ENCODE measurements around the gene GRHL1.
A peak's percentile ranks its signal among the peaks of the same experiment; 100 is the strongest.

GRHL1 gene

DNA sequence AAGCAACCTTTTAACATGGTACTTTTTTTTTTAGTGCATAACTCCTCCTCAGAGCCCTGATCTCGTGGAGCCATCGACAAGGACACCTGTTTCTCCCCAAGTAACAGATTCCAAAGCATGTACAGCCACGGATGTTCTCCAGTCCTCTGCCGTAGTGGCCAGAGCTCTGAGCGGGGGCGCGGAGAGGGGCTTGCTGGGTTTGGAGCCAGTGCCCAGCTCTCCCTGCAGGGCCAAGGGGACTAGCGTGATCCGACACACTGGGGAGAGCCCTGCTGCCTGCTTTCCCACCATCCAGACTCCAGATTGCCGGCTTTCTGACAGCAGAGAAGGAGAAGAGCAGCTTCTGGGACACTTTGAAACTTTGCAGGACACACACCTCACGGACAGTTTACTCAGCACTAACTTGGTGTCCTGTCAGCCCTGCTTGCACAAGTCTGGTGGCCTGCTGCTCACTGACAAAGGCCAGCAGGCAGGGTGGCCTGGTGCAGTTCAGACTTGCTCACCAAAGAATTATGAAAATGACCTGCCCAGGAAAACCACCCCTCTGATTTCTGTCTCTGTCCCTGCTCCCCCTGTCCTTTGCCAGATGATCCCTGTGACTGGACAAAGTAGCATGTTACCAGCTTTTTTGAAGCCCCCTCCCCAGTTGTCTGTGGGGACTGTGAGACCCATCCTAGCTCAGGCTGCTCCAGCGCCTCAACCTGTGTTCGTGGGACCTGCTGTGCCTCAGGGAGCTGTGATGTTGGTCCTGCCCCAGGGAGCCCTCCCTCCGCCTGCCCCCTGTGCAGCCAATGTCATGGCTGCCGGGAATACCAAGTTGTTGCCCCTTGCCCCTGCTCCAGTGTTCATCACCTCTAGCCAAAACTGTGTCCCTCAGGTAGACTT lies 96.4 kb downstream of the GRHL1 start:
- no peak for DNase-seq

DNA sequence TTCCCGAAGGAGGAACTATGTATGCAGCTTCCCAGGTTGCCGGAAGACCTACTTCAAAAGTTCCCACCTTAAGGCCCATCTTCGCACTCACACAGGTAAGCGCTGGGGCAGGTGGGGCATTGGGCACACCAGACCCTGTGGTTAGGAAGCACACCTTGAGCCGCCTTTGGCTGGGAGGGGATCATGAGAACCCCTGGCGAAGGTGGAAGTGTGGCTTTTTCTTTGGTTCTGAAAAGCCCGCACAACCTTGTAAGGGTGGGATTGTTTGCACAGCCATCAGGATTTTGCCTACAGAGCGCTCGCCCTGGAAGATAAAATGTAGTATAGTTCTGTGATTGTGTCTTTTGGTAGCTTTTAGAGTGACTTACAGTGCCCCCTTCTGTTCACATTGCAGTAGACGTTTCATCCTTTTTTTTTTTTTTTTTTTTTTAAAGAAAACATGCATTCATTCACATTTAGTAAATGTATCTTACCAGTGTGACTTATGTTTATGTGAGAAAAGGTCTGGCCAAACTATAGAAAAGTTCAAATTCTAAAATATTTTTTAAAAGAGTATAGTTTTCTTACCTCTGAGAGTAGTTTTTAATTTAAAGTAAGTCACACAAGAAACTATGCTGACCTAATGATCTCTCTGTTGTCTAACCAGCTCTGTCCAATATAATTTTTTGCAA lies 97.1 kb downstream of the GRHL1 start:
- DNase-seq = peak; percentile 38
